ENCODE measurements around the gene KIAA0040.
"Not testable (repeated sequence)": the region's sequence is repeated elsewhere in the genome, so short reads cannot be mapped to it uniquely, and the experiment has no call there.

The KIAA0040 gene

GRCh38 chr1:175137369-175137768 lies 55.2 kb downstream of the KIAA0040 start:
- DNase-seq (ENCODE audit: low spot score): no peak

DNA sequence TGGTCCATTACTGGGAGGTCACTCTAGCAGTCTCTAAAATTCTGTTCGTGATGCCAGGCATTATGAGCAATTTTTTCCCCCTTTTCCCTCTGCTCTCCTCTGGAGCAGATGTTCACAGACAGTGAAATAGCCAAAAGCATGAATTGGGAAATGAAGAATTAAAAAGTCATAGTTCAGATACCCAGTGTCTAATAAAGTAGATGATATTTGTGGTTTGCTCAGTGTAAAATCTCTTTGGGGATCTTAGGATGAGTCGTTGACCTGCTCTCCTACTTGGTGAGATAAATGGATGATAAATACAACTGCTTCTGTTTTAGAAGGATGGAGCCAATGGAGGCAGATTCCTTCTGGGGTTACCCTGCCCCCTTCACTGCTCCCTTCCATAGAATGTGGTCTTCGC lies 56.3 kb downstream of the KIAA0040 start:
- DNase-seq (ENCODE audit: low spot score): no peak

DNA sequence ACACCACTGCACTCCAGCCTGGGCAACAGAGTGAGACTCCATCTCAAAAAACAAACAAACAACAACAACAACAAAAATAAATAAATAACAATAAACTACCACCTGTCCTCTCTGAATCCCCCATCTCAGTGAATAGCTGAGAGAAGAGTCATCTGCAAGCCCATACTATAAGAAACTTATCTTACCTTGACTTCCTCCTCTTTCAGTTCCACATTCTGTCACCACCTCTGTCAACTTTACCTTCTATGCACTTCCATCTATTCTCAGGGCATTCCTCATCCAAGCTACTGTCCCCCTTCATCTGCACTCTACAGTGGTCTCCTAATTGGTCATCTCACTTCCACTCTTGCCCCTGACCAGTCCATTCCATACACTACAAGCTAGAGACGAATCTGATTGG lies 58.1 kb downstream of the KIAA0040 start:
- no peak for DNase-seq (ENCODE audit: low spot score)

DNA sequence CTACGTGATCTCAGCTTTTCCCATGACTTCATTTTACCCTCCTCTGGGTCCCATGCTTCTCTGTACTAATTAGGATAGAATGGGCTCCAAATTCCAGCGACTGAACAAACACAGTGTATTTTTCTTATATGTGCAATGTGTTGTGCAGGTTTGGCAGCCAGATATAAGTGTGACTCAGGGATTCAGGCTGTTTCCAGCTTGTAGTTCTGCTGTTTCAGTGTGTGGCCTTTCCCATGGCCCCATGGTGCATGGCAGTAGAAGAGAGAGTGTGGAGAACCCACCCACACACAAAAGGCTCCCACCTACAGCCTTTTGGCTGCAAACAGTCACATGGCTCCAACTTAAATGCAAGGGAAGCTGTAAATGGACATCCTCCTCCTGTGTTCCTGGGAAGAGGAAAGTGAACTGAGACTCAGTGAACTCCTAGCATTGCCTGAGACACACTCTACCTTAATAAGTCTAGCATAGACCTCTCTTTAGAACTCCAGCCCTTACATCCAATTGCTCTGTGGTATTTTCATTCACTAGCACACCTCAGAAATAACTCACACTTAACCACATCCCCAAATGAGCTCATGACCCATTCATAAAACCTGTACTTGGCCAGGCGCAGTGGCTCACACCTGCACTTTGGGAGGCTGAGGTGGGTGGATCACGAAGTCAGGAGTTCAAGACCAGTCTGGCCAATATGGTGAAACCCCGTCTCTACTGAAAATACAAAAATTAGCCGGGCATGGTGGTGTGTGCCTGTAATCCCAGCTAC lies 58.7 kb downstream of the KIAA0040 start:
- no peak for DNase-seq (ENCODE audit: low spot score)

GRCh38 chr1:175132436-175132835 lies 60.1 kb downstream of the KIAA0040 start:
- peak; percentile 81 for DNase-seq (ENCODE audit: low spot score)

DNA sequence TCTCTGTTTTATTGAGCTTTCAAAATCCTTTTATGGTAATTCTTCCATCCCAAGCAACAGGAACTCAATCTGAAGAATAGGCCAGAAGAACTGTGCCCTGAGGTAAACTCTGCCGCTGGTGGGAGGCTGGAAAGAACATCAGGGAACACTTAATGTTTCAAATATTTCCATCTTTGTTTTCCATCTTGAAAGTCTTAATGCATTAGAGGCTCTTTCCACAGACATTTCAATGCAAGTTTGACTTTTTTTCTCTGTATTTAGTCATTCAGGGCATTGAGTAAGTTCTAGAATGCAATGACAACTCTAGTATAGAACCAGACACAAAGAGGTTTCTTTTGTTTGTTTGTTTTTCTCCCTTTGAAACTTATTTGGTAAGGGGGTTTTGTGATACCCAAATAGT lies 61.5 kb downstream of the KIAA0040 start:
- DNase-seq (ENCODE audit: low spot score): no peak

DNA sequence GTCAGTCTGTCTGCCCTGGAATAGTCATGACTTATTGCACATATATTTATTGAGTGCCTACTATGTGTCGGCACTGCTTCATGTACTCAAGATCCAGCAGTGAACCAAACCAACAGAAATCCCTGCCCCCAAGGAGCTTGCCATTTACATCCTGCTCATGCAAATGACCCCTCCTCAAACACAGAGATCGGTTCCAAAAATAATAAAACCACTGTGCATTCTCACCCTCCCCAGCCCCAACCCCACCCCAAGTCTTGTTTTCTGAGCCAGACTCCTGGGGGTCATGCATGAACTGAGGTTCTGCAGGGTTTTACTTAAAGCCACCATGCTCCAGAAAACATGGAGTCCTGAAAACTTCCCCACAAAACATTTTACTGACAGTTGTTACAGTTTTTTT lies 61.9 kb downstream of the KIAA0040 start:
- DNase-seq (ENCODE audit: low spot score): no peak

GRCh38 chr1:175129997-175130648 lies 62.5 kb downstream of the KIAA0040 start:
- no peak for DNase-seq (ENCODE audit: low spot score)

GRCh38 chr1:175129644-175129996 lies 63.0 kb downstream of the KIAA0040 start:
- no peak for DNase-seq (ENCODE audit: low spot score)

DNA sequence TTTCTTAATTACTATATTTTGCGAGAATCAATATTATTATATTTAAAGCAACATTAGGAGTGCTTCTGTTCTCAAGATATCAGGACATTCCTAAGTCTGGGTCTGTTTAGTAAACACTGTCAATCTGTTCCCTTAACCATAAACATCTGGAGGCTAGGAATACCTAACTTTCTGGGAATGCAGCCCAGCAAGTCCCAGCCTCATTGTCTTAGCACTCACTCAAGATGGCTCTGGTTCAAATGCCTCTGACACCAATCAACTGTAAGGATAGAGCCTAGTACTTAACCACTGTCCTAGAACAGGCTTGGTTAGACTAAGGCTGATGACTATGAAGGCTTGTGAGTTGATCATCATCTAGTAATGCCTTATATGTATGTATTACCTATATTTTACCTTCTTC lies 63.4 kb downstream of the KIAA0040 start:
- peak; percentile 86 for DNase-seq (ENCODE audit: low spot score)

- DNase-seq (ENCODE audit: low spot score): no peak
Observed at GRCh38 chr1:175128523-175128922, 64.1 kb downstream of the KIAA0040 start.

- no peak for DNase-seq (ENCODE audit: low spot score)
Observed at GRCh38 chr1:175127565-175127964, 65.0 kb downstream of the KIAA0040 start.

DNA sequence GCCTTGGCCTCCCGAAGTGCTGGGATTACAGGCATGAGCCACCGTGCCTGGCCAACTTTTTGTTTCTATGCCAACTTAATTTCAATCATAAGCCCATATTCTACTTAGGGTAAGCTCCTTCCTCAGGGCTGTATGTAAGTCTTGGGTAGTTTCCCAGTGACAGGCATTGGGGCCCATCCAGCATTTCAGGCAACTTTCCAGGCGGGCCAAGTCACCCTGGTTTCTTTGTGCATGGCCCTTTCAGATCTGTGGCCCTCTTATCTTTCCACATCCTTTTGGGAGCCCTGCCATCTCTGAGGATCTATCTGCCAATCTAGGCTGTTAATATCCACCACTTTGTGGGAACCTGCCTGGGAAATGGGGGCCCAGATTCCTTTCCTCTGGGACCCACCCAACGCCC lies 66.2 kb downstream of the KIAA0040 start:
- no peak for DNase-seq (ENCODE audit: low spot score)

GRCh38 chr1:175124861-175125260 lies 67.7 kb downstream of the KIAA0040 start:
- no peak for DNase-seq (ENCODE audit: low spot score)

DNA sequence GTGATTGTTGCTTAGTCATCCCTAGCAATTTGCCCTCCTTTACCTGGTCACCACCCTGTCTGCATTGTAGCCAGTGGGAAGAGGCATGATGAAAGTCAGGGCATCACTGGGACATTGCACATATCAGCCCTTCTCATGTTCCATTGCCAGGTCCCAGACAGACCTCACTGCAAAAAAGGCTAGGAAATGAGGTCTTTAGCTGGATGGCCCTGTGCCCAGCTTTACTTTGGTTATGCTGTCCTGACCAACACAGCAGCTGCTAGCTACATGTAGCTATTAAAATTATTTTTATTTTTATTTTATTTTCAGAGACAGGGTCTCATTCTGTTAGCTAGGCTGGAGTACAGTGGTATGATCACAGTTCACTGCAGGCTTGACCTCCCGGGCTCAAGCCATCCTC lies 72.1 kb downstream of the KIAA0040 start:
- DNase-seq (ENCODE audit: low spot score): no peak

DNA sequence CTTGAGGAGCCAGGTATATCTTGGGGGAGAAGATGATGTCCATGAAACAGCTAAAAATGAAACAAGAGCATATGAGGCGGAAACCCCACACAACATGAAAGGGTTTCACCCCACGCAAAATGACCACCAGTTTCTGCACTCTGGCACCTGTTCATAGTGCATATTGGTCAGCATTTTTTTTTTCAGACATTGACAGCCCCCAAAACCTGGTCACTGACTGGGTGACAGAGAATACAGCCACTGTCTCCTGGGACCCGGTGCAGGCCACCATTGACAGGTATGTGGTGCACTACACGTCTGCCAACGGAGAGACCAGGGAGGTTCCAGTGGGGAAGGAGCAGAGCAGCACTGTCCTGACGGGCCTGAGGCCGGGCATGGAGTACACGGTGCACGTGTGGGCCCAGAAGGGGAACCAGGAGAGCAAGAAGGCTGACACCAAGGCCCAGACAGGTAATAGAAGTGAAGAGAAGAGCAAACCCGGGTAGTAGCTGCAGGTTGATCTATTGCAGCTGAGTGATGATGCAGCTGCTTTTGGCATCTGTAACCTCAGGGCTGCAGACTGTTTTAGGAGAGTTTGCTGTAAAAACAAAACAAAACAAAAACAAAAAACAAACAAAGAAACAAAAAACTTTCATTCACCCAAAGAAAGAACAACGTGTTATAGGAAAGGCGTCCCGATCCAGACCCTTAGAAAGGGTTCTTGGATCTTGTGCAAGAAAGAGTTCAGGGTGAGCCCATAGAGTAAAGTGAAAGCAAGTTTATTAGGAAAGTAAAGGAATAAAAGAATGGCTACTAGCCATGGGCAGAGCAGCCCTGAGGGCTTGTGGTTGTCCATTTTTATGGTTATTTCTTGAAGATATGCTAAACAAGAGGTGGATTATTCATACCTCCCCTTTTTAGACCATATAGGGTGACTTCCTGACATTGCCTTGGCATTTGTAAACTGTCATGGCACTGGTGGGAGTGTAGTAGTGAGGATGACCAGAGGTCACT lies 73.9 kb downstream of the KIAA0040 start:
- no peak for DNase-seq (ENCODE audit: low spot score)

GRCh38 chr1:175116903-175117302 lies 75.7 kb downstream of the KIAA0040 start:
- DNase-seq (ENCODE audit: low spot score): no peak

DNA sequence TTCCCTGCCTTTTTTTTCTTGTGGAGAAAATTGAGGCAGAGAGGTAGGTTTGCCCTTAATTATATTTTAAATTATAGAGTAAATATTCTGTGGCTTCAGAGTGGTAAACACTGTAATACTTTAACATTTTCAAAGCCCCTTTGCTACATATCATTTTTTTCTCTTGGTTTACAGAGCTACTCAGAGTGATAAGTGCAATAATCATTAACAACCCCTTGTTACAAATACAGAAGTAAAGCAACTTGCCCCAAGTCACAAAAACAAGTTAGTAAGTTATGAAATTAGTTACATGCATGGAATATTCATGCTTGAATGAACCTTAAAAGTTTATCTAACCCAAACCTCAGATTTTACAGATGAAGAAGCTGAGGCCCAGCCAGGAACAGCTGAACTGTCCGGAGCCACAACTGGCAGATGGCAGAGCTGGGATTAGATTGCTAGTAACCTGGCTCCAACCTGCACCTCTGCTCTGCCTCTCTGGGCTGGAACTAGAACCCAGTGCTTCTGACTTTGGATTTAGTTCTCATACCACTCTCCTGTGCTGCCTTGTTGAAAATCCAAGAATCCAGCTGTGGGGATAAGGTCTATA lies 76.3 kb downstream of the KIAA0040 start:
- DNase-seq (ENCODE audit: low spot score): no peak

GRCh38 chr1:175114996-175115395 lies 77.6 kb downstream of the KIAA0040 start:
- no peak for DNase-seq (ENCODE audit: low spot score)

DNA sequence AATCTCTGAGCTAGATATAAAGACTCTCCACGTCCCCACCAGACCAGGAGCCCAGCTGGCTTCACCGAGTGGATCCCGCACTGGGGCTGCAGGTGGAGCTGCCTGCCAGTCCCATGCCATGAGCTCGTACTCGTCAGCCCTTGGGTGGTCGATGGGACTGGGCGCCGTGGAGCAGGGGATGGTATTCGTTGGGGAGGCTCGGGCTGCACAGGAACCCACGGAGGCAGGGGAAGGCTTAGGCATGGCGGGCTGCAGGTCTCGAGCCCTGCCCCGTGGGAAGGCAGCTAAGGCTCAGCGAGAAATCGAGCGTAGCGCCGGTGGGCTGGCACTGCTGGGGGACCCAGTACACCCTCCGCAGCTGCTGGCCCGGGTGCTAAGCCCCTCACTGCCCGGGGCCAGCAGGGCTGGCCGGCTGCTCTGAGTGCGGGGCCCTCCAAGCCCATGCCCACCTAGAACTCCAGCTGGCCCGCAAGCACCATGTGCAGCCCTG lies 84.2 kb downstream of the KIAA0040 start:
- not testable (repeated sequence) for DNase-seq (ENCODE audit: low spot score)

Data from AG08395 (cell line).